Fibroblast of lung (primary cell): ENCODE data around the gene SCN8A.

Experiments used
- CTCF ChIP-seq, 2 donors: IDR thresholded peaks in 1 of 2; conservative IDR thresholded peaks in 1 of 2; 1 replicate in 1 of 2; 2 replicates in 1 of 2; pipeline ENCODE4 v1.5.1; 2011 to 2012; ENCODE audit warnings: low read length in 2 of 2, control low read depth in 1 of 2, inconsistent platforms in 1 of 2, low read depth in 1 of 2, mild to moderate bottlenecking in 1 of 2
- EZH2 ChIP-seq: IDR thresholded peaks from 2 replicates; pipeline ENCODE4 v1.5.1; 2012; ENCODE audit warnings: low read length, control low read depth, mild to moderate bottlenecking; ENCODE audit errors: missing control alignments

- TF ChIP-seq CTCF (conservative IDR thresholded peaks at IDR 0.05 in 1 of 2, IDR thresholded peaks at IDR 0.05 in 1 of 2; ENCODE audit: low read depth in 1 of 2, low read length in 2 of 2) (no peak), EZH2 (no peak)
Measured at GRCh38 chr12:51841727-51842126, 250.7 kb downstream of the SCN8A start.
